IPS-18c (cell line): ENCODE results near the gene UBE2E2.
"Not testable (repeated sequence)": the region's sequence is repeated elsewhere in the genome, so short reads cannot be mapped to it uniquely, and the experiment has no call there.

Experiments used
- H3K4me3 ChIP-seq: 2 replicates; pipeline ENCODE4 v1.7.0; 2013; ENCODE audit warnings: low read depth, mild to moderate bottlenecking, low read length, moderate library complexity; ENCODE audit not compliant: insufficient read depth
- H3K9me3 ChIP-seq: one replicate; pipeline ENCODE4 v1.6.1; 2013; ENCODE audit warnings: mild to moderate bottlenecking, low read length, moderate library complexity; ENCODE audit not compliant: control insufficient read depth, insufficient read depth

UBE2E2 gene

GRCh38 chr3:23202921-23203707, at the start of gene UBE2E2:
TSS of gene UBE2E2 (plus strand) at chr3:23203327.
- no peaks in the 10 kb centered on the region for H3K9me3 ChIP-seq
- H3K4me3 ChIP-seq, result peak within 1 kb of the TSS; percentile 89

- no peaks in the 10 kb centered on the region for H3K9me3 ChIP-seq
- H3K4me3 ChIP-seq, result no peak overlapping the region
Measured at GRCh38 chr3:23153436-23153835, 49.7 kb upstream of the UBE2E2 start.

GRCh38 chr3:23157331-23157730, 45.8 kb upstream of the UBE2E2 start:
- Histone ChIP-seq H3K4me3 (no peak overlapping the region), H3K9me3 (no peaks in the 10 kb centered on the region)

GRCh38 chr3:23159929-23160328, 43.2 kb upstream of the UBE2E2 start:
- Histone ChIP-seq H3K9me3 (no peaks in the 10 kb centered on the region), H3K4me3 (no peak overlapping the region)

- no peak overlapping the region for H3K4me3 ChIP-seq
- no peaks in the 10 kb centered on the region for H3K9me3 ChIP-seq
Measured at GRCh38 chr3:23161308-23161707, 41.8 kb upstream of the UBE2E2 start.

GRCh38 chr3:23161896-23162570, 41.1 kb upstream of the UBE2E2 start:
- Histone ChIP-seq H3K9me3 (no peaks in the 10 kb centered on the region), H3K4me3 (no peak overlapping the region)

- Histone ChIP-seq H3K9me3 (no peaks in the 10 kb centered on the region), H3K4me3 (no peak overlapping the region)
Measured at GRCh38 chr3:23162934-23163333, 40.2 kb upstream of the UBE2E2 start.

- Histone ChIP-seq H3K4me3 (no peak overlapping the region), H3K9me3 (no peaks in the 10 kb centered on the region)
Measured at GRCh38 chr3:23164746-23165145, 38.4 kb upstream of the UBE2E2 start.

- Histone ChIP-seq H3K4me3 (no peak overlapping the region), H3K9me3 (no peaks in the 10 kb centered on the region)
Measured at GRCh38 chr3:23165571-23165970, 37.6 kb upstream of the UBE2E2 start.

- no peak overlapping the region for H3K4me3 ChIP-seq
- no peaks in the 10 kb centered on the region for H3K9me3 ChIP-seq
Measured at GRCh38 chr3:23166276-23166675, 36.9 kb upstream of the UBE2E2 start.

GRCh38 chr3:23166845-23167244, 36.3 kb upstream of the UBE2E2 start:
- Histone ChIP-seq H3K9me3 (no peaks in the 10 kb centered on the region), H3K4me3 (no peak overlapping the region)

- no peaks in the 10 kb centered on the region for H3K9me3 ChIP-seq
- no peak overlapping the region for H3K4me3 ChIP-seq
Measured at GRCh38 chr3:23169551-23169950, 33.6 kb upstream of the UBE2E2 start.

GRCh38 chr3:23170291-23170690, 32.8 kb upstream of the UBE2E2 start:
- H3K9me3 ChIP-seq, result no peaks in the 10 kb centered on the region
- H3K4me3 ChIP-seq, result no peak overlapping the region

GRCh38 chr3:23172059-23172458, 31.1 kb upstream of the UBE2E2 start:
- no peaks in the 10 kb centered on the region for H3K9me3 ChIP-seq

GRCh38 chr3:23174426-23175039, 28.6 kb upstream of the UBE2E2 start:
- Histone ChIP-seq H3K4me3 (no peak overlapping the region), H3K9me3 (no peaks in the 10 kb centered on the region)

More at GRCh38 chr3:23172059-23172458, 31.1 kb upstream of the UBE2E2 start:
- no peak overlapping the region for H3K4me3 ChIP-seq

- no peak overlapping the region for H3K4me3 ChIP-seq
- no peaks in the 10 kb centered on the region for H3K9me3 ChIP-seq
Measured at GRCh38 chr3:23175341-23176083, 27.6 kb upstream of the UBE2E2 start.

GRCh38 chr3:23176839-23177238, 26.3 kb upstream of the UBE2E2 start:
- H3K9me3 ChIP-seq, H3K4me3 ChIP-seq: not testable (repeated sequence)
